GM12801 (cell line): ENCODE measurements around the gene LMO1.

Experiments used
- CTCF ChIP-seq: IDR thresholded peaks from one replicate; pipeline ENCODE4 v1.5.1; 2011; ENCODE audit warnings: control low read depth; ENCODE audit not compliant: insufficient read length; ENCODE audit errors: extremely low read depth

LMO1 gene

GRCh38 chr11:8292351-8292750 is 28.7 kb upstream of the LMO1 start:
- no peak for TF ChIP-seq CTCF

GRCh38 chr11:8291421-8292350 is 28.0 kb upstream of the LMO1 start:
- TF ChIP-seq CTCF: no peak

GRCh38 chr11:8290081-8290810 is 26.6 kb upstream of the LMO1 start:
- no peak for TF ChIP-seq CTCF

GRCh38 chr11:8289492-8289918 is 25.8 kb upstream of the LMO1 start:
- no peak for TF ChIP-seq CTCF

GRCh38 chr11:8288824-8289491 is 25.3 kb upstream of the LMO1 start:
- no peak for TF ChIP-seq CTCF

GRCh38 chr11:8288166-8288772 is 24.6 kb upstream of the LMO1 start:
- no peak for TF ChIP-seq CTCF

GRCh38 chr11:8287703-8288102 is 24.0 kb upstream of the LMO1 start:
- TF ChIP-seq CTCF: no peak
